Spleen (tissue), 11 donors: ENCODE results near the gene SLC22A23. TPM values are rescaled to one million over a fixed set of nuclear protein-coding genes. Genes with fewer than 3 reads are reported as not detected.

Experiments
- DNase-seq: peaks from one replicate; pipeline ENCODE4 v3.0.0-alpha.2; 2020
- H3K27ac ChIP-seq, 8 donors: fragments of 200-600 bp; sonication (generic) in 7 of 8; 1 replicate in 4 of 8; 2 replicates in 4 of 8; pipeline versions ENCODE4 v1.5.0 to v1.8.0; 2016 to 2021; ENCODE audit warnings: inconsistent platforms in 4 of 8, mild to moderate bottlenecking in 4 of 8, moderate library complexity in 1 of 8
- H3K27me3 ChIP-seq, 7 donors: fragments of 200-600 bp; sonication (generic) in 6 of 7; replicated peaks in 1 of 7; 1 replicate in 4 of 7; 2 replicates in 3 of 7; pipeline versions ENCODE4 v1.5.0 to v1.8.0; 2016 to 2021; ENCODE audit warnings: inconsistent platforms in 3 of 7, mild to moderate bottlenecking in 1 of 7
- H3K36me3 ChIP-seq, 6 donors: fragments of 200-600 bp; sonication (generic) in 5 of 6; 1 replicate in 4 of 6; 2 replicates in 2 of 6; pipeline versions ENCODE4 v1.5.0 to v1.8.0; 2016 to 2021; ENCODE audit warnings: inconsistent platforms in 2 of 6
- H3K4me1 ChIP-seq, 6 donors: fragments of 200-600 bp; sonication (generic) in 5 of 6; 1 replicate in 3 of 6; 2 replicates in 3 of 6; pipeline versions ENCODE4 v1.5.0 to v1.8.0; 2016 to 2021; ENCODE audit warnings: inconsistent platforms in 3 of 6
- H3K4me3 ChIP-seq, 8 donors: fragments of 200-600 bp; sonication (generic) in 7 of 8; 1 replicate in 4 of 8; 2 replicates in 4 of 8; pipeline versions ENCODE4 v1.5.0 to v1.8.0; 2016 to 2021; ENCODE audit warnings: inconsistent platforms in 4 of 8, mild to moderate bottlenecking in 4 of 8, moderate library complexity in 2 of 8
- H3K9me3 ChIP-seq, 8 donors: fragments of 200-600 bp; sonication (generic) in 7 of 8; 1 replicate in 4 of 8; 2 replicates in 4 of 8; pipeline versions ENCODE4 v1.5.0 to v1.8.0; 2016 to 2021; ENCODE audit warnings: inconsistent platforms in 4 of 8
- CTCF ChIP-seq, 11 experiments: fragments of 200-600 bp in 7 of 11; fragments of 450-650 bp in 4 of 11; sonication (generic) in 4 of 11; IDR thresholded peaks in 8 of 11; conservative IDR thresholded peaks in 3 of 11; 1 replicate in 7 of 11; 2 replicates in 4 of 11; pipeline versions ENCODE4 v1.4.0 to v1.8.0; 2016 to 2021; ENCODE audit warnings: antibody characterized with exemption in 11 of 11, inconsistent platforms in 4 of 11, mild to moderate bottlenecking in 1 of 11
- POLR2A ChIP-seq, 3 donors: fragments of 450-650 bp; IDR thresholded peaks; one replicate each; pipeline ENCODE4 v1.5.1; 2017; ENCODE audit warnings: antibody characterized with exemption in 3 of 3, mild to moderate bottlenecking in 1 of 3
- POLR2AphosphoS5 ChIP-seq, 3 donors: sonication (generic); formaldehyde crosslinking; IDR thresholded peaks; one replicate each; pipeline ENCODE4 v1.5.1; 2017; ENCODE audit warnings: antibody characterized with exemption in 3 of 3
- WGBS, 5 donors: extraction: QIAGEN DNeasy Blood & Tissue Kit in 3 of 5; methylation state at CpG; one replicate each; pipeline versions ENCODE4 v1.1.5 to v1.1.7; 2013 to 2018; 5-methylcytosine and 5-hydroxymethylcytosine counted together
- intact Hi-C: fragments of 100-400 bp; cut with DNase I; formaldehyde crosslinking; loops from one replicate; pipeline ENCODE4 v1.15.0; 2023; ENCODE audit warnings: low total_unique reads
- polyA plus RNA-seq, 3 donors: library from polyadenylated mRNA; stranded (reverse); fragments of 200-250 nt; gene quantifications; one replicate each; pipeline ENCODE4 v1.2.1, GENCODE V29; 2013
- total RNA-seq, 7 donors: library from RNA; depleted of rRNA in 3 of 7; stranded (reverse); fragments of >200 nt in 3 of 7; fragmentation: NEBNext Ultra II Directional in 4 of 7; extraction: Animal tissue kit (Norgen Biotek cat#: 25700) in 4 of 7; gene quantifications; one replicate each; pipeline versions ENCODE4 v1.1.0 to v1.2.1, GENCODE V29; 2016 to 2021
- donor health status: healthy with polysubstance abuse.
- donor health status: DM: no; HTN: no; CAD: no; lungs with moderate emphysema.
- donor health status: DM: no; HTN: no; CAD: no.
- donor health status: Bipolar disorder and iron deficiency.
- donor health status: healthy.
- donor health status: DM: no; HTN: no; CAD: no.
- donor health status: DM: yes; HTN: yes; CAD: no.

The SLC22A23 gene
- total and polyA plus RNA-seq, 10 donors: 1.9 to 22.6 (median 18.3) TPM

DNA sequence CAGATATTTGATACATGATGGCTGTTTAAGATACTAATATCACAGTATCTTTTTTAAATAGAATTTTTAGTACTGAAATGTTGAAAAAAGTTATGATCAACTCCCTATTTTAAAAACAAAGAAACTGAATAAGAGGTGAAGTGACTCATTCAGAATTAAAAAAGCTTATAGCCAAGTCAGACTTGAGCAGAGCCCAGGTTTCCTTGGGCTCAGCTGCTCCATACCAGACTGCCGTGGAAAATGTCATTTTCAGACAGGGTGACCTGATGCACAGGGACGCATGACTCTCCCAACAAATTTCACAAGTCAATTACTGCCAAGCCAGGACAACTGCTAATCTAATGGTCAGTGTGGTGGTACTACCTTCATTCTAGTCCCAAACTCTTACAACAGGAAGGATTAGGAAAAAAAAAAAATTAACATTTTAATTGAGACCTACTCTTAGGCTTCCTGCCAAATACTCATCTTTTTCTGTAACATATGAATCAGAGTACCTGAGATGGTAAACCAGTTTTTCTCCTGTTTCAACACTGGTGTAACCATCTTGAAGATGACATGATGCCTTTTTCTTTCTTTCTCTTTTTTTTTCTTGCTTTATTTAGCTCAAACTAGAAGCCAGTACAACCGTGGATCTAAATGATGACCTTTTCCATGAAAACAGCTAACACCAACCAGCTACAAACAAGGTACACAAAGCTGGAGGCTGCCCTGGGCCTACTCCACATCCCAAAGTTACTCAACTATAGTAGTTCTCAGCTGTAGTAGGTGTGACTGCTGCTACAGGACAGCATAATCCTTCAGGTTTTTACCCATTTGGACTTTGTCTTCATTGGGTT is 30.5 kb downstream of the SLC22A23 start:
- Histone ChIP-seq H3K9me3 (no peaks in the 10 kb centered on the region), H3K4me3 (no peak overlapping the region), H3K36me3 (no peaks in the 10 kb centered on the region), H3K4me1 (peaks cover 0 to 11% (median 6%) of the 10 kb centered on the region in 6 donors), H3K27me3 (peaks cover 0 to 47% (median 0%) of the 10 kb centered on the region in 7 donors), H3K27ac (no peak overlapping the region)
- WGBS, 5 donors: 79 to 96% (median 92%) methylated on average over 3 of the region's 3 CpGs
- intact Hi-C loops: no loop called here
- TF ChIP-seq POLR2A (IDR thresholded peaks at IDR 0.05): no peak
- no peak for TF ChIP-seq POLR2AphosphoS5 (IDR thresholded peaks at IDR 0.05)
- no peak for TF ChIP-seq CTCF (IDR thresholded peaks at IDR 0.05 in 8 of 11, conservative IDR thresholded peaks at IDR 0.05 in 3 of 11)
- DNase-seq: no peak

- H3K4me3 ChIP-seq: no peak overlapping the region
- intact Hi-C loops: no loop called here
- H3K9me3 ChIP-seq: no peaks in the 10 kb centered on the region
- TF ChIP-seq POLR2AphosphoS5 (IDR thresholded peaks at IDR 0.05) (no peak), CTCF (IDR thresholded peaks at IDR 0.05 in 8 of 11, conservative IDR thresholded peaks at IDR 0.05 in 3 of 11) (no peak), POLR2A (IDR thresholded peaks at IDR 0.05) (no peak)
- H3K4me1 ChIP-seq: peaks cover 0 to 11% (median 7%) of the 10 kb centered on the region in 6 donors
- peaks cover 0 to 46% (median 0%) of the 10 kb centered on the region in 7 donors for H3K27me3 ChIP-seq
- 95 to 100% (median 98%) methylated on average over 2 of the region's 2 CpGs for WGBS, 5 donors
- no peak overlapping the region for H3K27ac ChIP-seq
- DNase-seq: no peak
- H3K36me3 ChIP-seq: no peaks in the 10 kb centered on the region
Measured at GRCh38 chr6:3425574-3425973, 31.3 kb downstream of the SLC22A23 start.

DNA sequence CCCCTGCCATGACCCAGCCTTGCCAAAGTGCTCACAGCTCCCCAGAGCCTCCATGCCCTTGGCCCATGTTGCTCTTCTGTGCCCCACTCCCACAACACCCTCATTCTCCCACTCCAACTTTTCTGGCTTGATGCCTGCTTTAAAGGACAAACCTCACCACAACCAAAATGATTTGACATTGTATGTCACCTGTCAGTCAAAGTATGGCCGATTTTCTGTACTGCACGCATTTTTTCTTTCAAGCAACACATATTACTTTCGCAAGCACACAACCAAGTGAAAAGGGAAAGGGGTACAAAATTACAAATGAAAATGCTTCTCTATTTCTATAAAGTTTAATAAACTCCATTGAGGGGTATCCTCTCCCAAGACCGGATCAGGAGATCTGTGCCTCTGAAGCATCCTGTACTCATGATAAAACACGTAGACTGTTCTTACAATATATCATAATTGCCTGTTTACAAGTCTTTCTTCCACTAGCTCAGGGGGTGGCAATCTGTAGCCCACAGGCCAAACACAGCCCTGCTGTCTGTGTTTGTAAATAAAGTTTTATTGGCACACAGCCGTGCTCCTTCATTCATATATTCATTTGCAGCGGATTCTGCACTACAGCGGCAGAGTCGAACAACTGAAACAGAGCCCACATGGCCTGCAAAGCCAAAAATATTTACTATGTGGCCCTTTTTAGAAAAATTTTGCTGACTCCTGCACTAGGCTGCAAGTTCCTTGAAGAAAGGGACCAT is 32.5 kb downstream of the SLC22A23 start:
- Histone ChIP-seq H3K4me3 (no peak overlapping the region), H3K4me1 (peaks cover 0 to 11% (median 7%) of the 10 kb centered on the region in 6 donors), H3K36me3 (no peaks in the 10 kb centered on the region), H3K9me3 (no peaks in the 10 kb centered on the region), H3K27ac (no peak overlapping the region), H3K27me3 (peaks cover 0 to 45% (median 0%) of the 10 kb centered on the region in 7 donors)
- TF ChIP-seq POLR2AphosphoS5 (IDR thresholded peaks at IDR 0.05) (no peak), POLR2A (IDR thresholded peaks at IDR 0.05) (no peak), CTCF (IDR thresholded peaks at IDR 0.05 in 8 of 11, conservative IDR thresholded peaks at IDR 0.05 in 3 of 11) (no peak)
- intact Hi-C loops: no loop called here
- DNase-seq: no peak
- WGBS, 5 donors: 94 to 95% (median 94%) methylated on average over 9 of the region's 9 CpGs
